PC-3 (cell line): Measurements from ENCODE around the gene TENT4B.

Source experiments
- CTCF ChIP-seq: fragments of 300-600 bp; sonication (generic); conservative IDR thresholded peaks from 2 replicates; pipeline ENCODE4 v1.5.1; 2017; ENCODE audit warnings: antibody characterized with exemption, low read depth, mild to moderate bottlenecking, low read length
- EZH2 ChIP-seq: fragments of 300-600 bp; sonication (generic); IDR thresholded peaks from one replicate; pipeline ENCODE4 v1.6.1; 2017; ENCODE audit warnings: antibody characterized with exemption, mild to moderate bottlenecking, low read length; ENCODE audit not compliant: unreplicated experiment

DNA sequence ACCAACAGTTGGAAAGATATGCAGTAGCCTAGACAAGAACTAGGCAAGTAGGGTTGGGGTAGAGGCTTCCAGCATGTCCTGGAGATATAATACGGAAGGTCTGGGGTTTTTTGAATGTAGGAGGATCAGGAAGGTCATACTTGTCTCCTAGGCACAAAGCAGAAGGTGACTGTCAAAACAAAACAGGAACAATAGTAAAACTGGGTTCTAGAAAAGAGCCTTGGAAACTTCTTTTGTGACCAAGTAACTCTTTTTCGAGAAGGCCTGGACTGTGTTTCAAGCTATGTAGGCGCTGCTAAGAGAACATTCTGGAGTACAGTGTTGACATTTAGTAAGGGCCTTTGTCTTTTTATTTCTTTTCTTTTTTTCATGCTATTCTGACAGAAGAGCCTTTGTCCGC is 26.9 kb upstream of the TENT4B start:
- TF ChIP-seq CTCF (no peak), EZH2 (no peak)
